HG03565 (cell line): ENCODE measurements around the gene UBQLN3.

Source experiments
- ATAC-seq: cut with Tn5 transposase; IDR thresholded peaks from one replicate; pipeline ENCODE4 v1.9.1; 2021; ENCODE audit warnings: mild to moderate bottlenecking, moderate library complexity; ENCODE audit not compliant: unreplicated experiment

The UBQLN3 gene

GRCh38 chr11:5509803-5510202 lies at the start of gene UBQLN3:
Gene UBQLN3 (minus strand): TSS chr11:5509957. CDS start chr11:5509558, 399 bp downstream.
- no peak for ATAC-seq

GRCh38 chr11:5557751-5558150 lies 48.0 kb upstream of the UBQLN3 start:
- no peak for ATAC-seq

GRCh38 chr11:5556596-5557188 lies 46.9 kb upstream of the UBQLN3 start:
- no peak for ATAC-seq

- no peak for ATAC-seq
Measured at GRCh38 chr11:5553343-5553742, 43.6 kb upstream of the UBQLN3 start.

- peak; percentile 62 for ATAC-seq
Measured at GRCh38 chr11:5550440-5551095, 40.8 kb upstream of the UBQLN3 start.

GRCh38 chr11:5548440-5548839 lies 38.7 kb upstream of the UBQLN3 start, which contains the start of gene OR52H1:
Gene OR52H1 (minus strand): TSS chr11:5548540. CDS start chr11:5545505, 3,035 bp downstream.
- no peak for ATAC-seq

GRCh38 chr11:5547982-5548381 lies 38.2 kb upstream of the UBQLN3 start:
- peak; percentile 35 for ATAC-seq

GRCh38 chr11:5546457-5546856 lies 36.7 kb upstream of the UBQLN3 start:
- no peak for ATAC-seq

GRCh38 chr11:5541427-5541826 lies 31.7 kb upstream of the UBQLN3 start:
- no peak for ATAC-seq

- no peak for ATAC-seq
Measured at GRCh38 chr11:5536482-5536881, 26.7 kb upstream of the UBQLN3 start.

- no peak for ATAC-seq
Measured at GRCh38 chr11:5534046-5534445, 24.3 kb upstream of the UBQLN3 start.

GRCh38 chr11:5531053-5531831 lies 21.5 kb upstream of the UBQLN3 start:
- no peak for ATAC-seq

- no peak for ATAC-seq
Measured at GRCh38 chr11:5528495-5528894, 18.7 kb upstream of the UBQLN3 start.

- no peak for ATAC-seq
Measured at GRCh38 chr11:5527716-5528115, 18.0 kb upstream of the UBQLN3 start.

- ATAC-seq: no peak
Measured at GRCh38 chr11:5524756-5525155, 15.0 kb upstream of the UBQLN3 start.

GRCh38 chr11:5522308-5522707 lies 12.6 kb upstream of the UBQLN3 start:
- ATAC-seq: no peak

- no peak for ATAC-seq
Measured at GRCh38 chr11:5521540-5521939, 11.8 kb upstream of the UBQLN3 start.

GRCh38 chr11:5516599-5516998 lies 6.8 kb upstream of the UBQLN3 start, which contains the start of gene UBQLNL:
Gene UBQLNL (minus strand): TSS chr11:5516699. CDS start chr11:5516441, 258 bp downstream.
- no peak for ATAC-seq

- ATAC-seq: no peak
Measured at GRCh38 chr11:5514841-5515240, 5.1 kb upstream of the UBQLN3 start.

- no peak for ATAC-seq
Measured at GRCh38 chr11:5508605-5509004, 1.2 kb downstream of the UBQLN3 start.

GRCh38 chr11:5507933-5508305 lies 1.8 kb downstream of the UBQLN3 start:
- ATAC-seq: no peak
